K562 (cell line): ENCODE data around the gene DNAJC12. TPM values are rescaled to one million over a fixed set of nuclear protein-coding genes. Genes with fewer than 3 reads are reported as not detected.
A peak's percentile ranks its signal among the peaks of the same experiment; 100 is the strongest.

Source experiments
- ATAC-seq: fragments of 200-7000 bp; cut with Tn5 transposase; 3 replicates; pipeline ENCODE4 v1.9.1; 2020; ENCODE audit warnings: moderate library complexity
- BruUV-seq: library from RNA; stranded (reverse); fragments of 400-500 nt; replicated peaks from 2 replicates; lab custom pipeline; 2021; lab: Mats Ljungman, UMichigan
- CTCF ChIA-PET: fragments of 300-600 bp; formaldehyde crosslinking; extraction: SDS; loops from one replicate; lab custom pipeline; 2021; ENCODE audit warnings: low intra/inter-chr PET ratio; lab: Yijun Ruan, JAX
- POLR2A ChIA-PET: fragments of 300-600, 350-650 bp; sonication (Branson Sonifier 250); formaldehyde crosslinking; extraction: SDS; loops from one replicate; lab custom pipeline; 2021; ENCODE audit warnings: antibody characterized with exemption, inconsistent platforms; lab: Yijun Ruan, JAX
- DNase-seq, 4 experiments: peaks; one replicate each; pipeline versions ENCODE4 v3.0.0 to v3.0.0-alpha.2; 2011 to 2018; ENCODE audit warnings: low spot score in 3 of 4, mixed read lengths in 3 of 4; ENCODE audit errors: extremely low read depth in 1 of 4
- FAIRE-seq: peaks from 2 replicates; lab custom pipeline; 2011; peaks lifted over from hg19 to GRCh38; lab: Jason Lieb, UNC
- H2AFZ ChIP-seq: 2 replicates; pipeline ENCODE4 v1.6.0; 2011; ENCODE audit warnings: low read depth, low read length, control low read depth, inconsistent platforms
- H3K27ac ChIP-seq: fragments of 200-600 bp; 3 replicates; pipeline ENCODE4 v1.8.0; 2011; ENCODE audit warnings: low read depth, mild to moderate bottlenecking, control low read depth, inconsistent platforms, low read length, moderate library complexity, mixed read lengths; ENCODE audit errors: extremely low read depth
- H3K27me3 ChIP-seq, 2 experiments: fragments of 300-600 bp in 1 of 2; 2 replicates in 1 of 2; 3 replicates in 1 of 2; pipeline versions ENCODE4 v1.6.0 to v1.8.0; 2011; ENCODE audit warnings: inconsistent platforms in 2 of 2, low read length in 2 of 2, mild to moderate bottlenecking in 1 of 2, mixed read lengths in 1 of 2, moderate library complexity in 1 of 2; ENCODE audit not compliant: control insufficient read depth in 2 of 2, insufficient read depth in 2 of 2
- H3K36me3 ChIP-seq: fragments of 300-600 bp; 3 replicates; pipeline ENCODE4 v1.8.0; 2011; ENCODE audit warnings: mild to moderate bottlenecking, low read length, inconsistent platforms; ENCODE audit not compliant: control insufficient read depth, insufficient read depth
- H3K4me1 ChIP-seq, 2 experiments: fragments of 200-600 bp in 1 of 2; replicated peaks in 1 of 2; 2 replicates in 1 of 2; 3 replicates in 1 of 2; pipeline versions ENCODE4 v1.5.1 to v1.8.0; 2011; ENCODE audit warnings: inconsistent platforms in 2 of 2, low read length in 2 of 2, mild to moderate bottlenecking in 1 of 2, mixed read lengths in 1 of 2, moderate library complexity in 1 of 2; ENCODE audit not compliant: control insufficient read depth in 2 of 2, insufficient read depth in 2 of 2
- H3K4me2 ChIP-seq: 2 replicates; pipeline ENCODE4 v1.6.1; 2011; ENCODE audit warnings: low read length, control low read depth, inconsistent platforms, mixed read lengths; ENCODE audit not compliant: insufficient read depth
- H3K4me3 ChIP-seq: fragments of 200-600 bp; sonication (generic), shearing (Covaris generic); 2 replicates; pipeline ENCODE4 v1.5.1; 2016; ENCODE audit warnings: control low read depth, inconsistent platforms
- H3K79me2 ChIP-seq: fragments of 200-600 bp; 3 replicates; pipeline ENCODE4 v1.8.0; 2011; ENCODE audit warnings: low read length, inconsistent platforms; ENCODE audit not compliant: control insufficient read depth, insufficient read depth
- H3K9ac ChIP-seq, 2 experiments: 2 replicates each; pipeline versions ENCODE4 v1.6.0 to v1.6.1; 2011; ENCODE audit warnings: low read depth in 2 of 2, low read length in 2 of 2, control low read depth in 1 of 2, inconsistent platforms in 1 of 2, mild to moderate bottlenecking in 1 of 2, mixed read lengths in 1 of 2; ENCODE audit not compliant: insufficient read depth in 1 of 2
- H3K9me1 ChIP-seq: one replicate; pipeline ENCODE4 v1.6.0; 2011; ENCODE audit warnings: inconsistent platforms, mild to moderate bottlenecking, low read length, moderate library complexity; ENCODE audit not compliant: control insufficient read depth, insufficient read depth
- H3K9me3 ChIP-seq: replicated peaks from 2 replicates; pipeline ENCODE4 v1.5.1; 2011; ENCODE audit warnings: low read depth, low read length, inconsistent platforms; ENCODE audit not compliant: control insufficient read depth, insufficient read depth
- H4K20me1 ChIP-seq: replicated peaks from 2 replicates; pipeline ENCODE4 v1.6.1; 2011; ENCODE audit warnings: low read length, inconsistent platforms, mixed read lengths; ENCODE audit not compliant: control insufficient read depth, insufficient read depth
- ATF7 ChIP-seq: fragments of 450-650 bp; IDR thresholded peaks from 2 replicates; pipeline ENCODE4 v1.7.1; 2014; ENCODE audit warnings: mild to moderate bottlenecking, moderate library complexity
- ESRRA ChIP-seq: fragments of 450-650 bp; IDR thresholded peaks from 2 replicates; pipeline ENCODE4 v1.6.1; 2014; ENCODE audit warnings: low read depth, mild to moderate bottlenecking, moderate library complexity, borderline replicate concordance
- KDM2B ChIP-seq: fragments of 250-450 bp; sonication (Bioruptor Pico); IDR thresholded peaks from 2 replicates; pipeline ENCODE4 v1.8.0; 2021; ENCODE audit warnings: mild to moderate bottlenecking, moderate library complexity
- KDM4B ChIP-seq, 2 experiments: fragments of 450-650 bp in 1 of 2; sonication (generic) in 1 of 2; IDR thresholded peaks; 2 replicates each; pipeline ENCODE4 v1.6.1; 2016 to 2017; ENCODE audit warnings: borderline replicate concordance in 2 of 2, antibody characterized with exemption in 1 of 2, low read depth in 1 of 2, mild to moderate bottlenecking in 1 of 2
- L3MBTL2 ChIP-seq: fragments of 450-650 bp; IDR thresholded peaks from 2 replicates; pipeline ENCODE4 v1.6.1; 2016; ENCODE audit warnings: mild to moderate bottlenecking, moderate library complexity
- MCM2 ChIP-seq: fragments of 450-650 bp; IDR thresholded peaks from 2 replicates; pipeline ENCODE4 v1.6.1; 2017; ENCODE audit warnings: low read depth, mild to moderate bottlenecking
- MCM3 ChIP-seq: fragments of 450-650 bp; IDR thresholded peaks from 2 replicates; pipeline ENCODE4 v1.6.1; 2016
- SMARCE1 ChIP-seq: fragments of 450-650 bp; IDR thresholded peaks from 2 replicates; pipeline ENCODE4 v1.7.1; 2016; ENCODE audit warnings: mild to moderate bottlenecking
- ZNF12 ChIP-seq: sonication (generic); formaldehyde crosslinking; IDR thresholded peaks from 2 replicates; pipeline ENCODE4 v1.4.0; 2020; ENCODE audit warnings: mild to moderate bottlenecking, missing genetic modification reagents
- ZNF584 ChIP-seq: fragments of 200-800 bp; sonication (Bioruptor generic); IDR thresholded peaks from 2 replicates; pipeline ENCODE4 v1.6.1; 2016; ENCODE audit warnings: low read depth, mild to moderate bottlenecking, missing genetic modification characterization, missing compliant biosample characterization
- WGBS: fragments of 100-300 bp; shearing (Covaris generic); methylation state at CpG from one replicate; pipeline ENCODE4 v1.1.6; 2016; ENCODE audit warnings: low coverage, mixed read lengths; ENCODE audit not compliant: insufficient coverage; ENCODE audit errors: missing lambda C conversion rate; 5-methylcytosine and 5-hydroxymethylcytosine counted together
- in situ Hi-C: fragments of 300-500 bp; cut with MboI; formaldehyde crosslinking; loops from 4 replicates; pipeline ENCODE4 v1.15.0; 2018; ENCODE audit warnings: inconsistent platforms, mixed read lengths
- intact Hi-C: fragments of 100-400 bp; cut with micrococcal nuclease; formaldehyde crosslinking; loops from 2 replicates; pipeline ENCODE4 v1.14.2; 2022
- polyA plus RNA-seq, 8 experiments: library from polyadenylated mRNA; depleted of rRNA in 4 of 8; stranded (reverse) in 5 of 8; unstranded in 3 of 8; fragments of >200 nt; fragmentation: Nextera tagmentation in 2 of 8; fragmentation: Illumina TruSeq in 1 of 8; extraction: Ambion mirVana in 2 of 8; extraction: Trizol in 1 of 8; gene quantifications; 2 replicates each; pipeline versions ENCODE4 v1.2.1 to v1.2.3, GENCODE V29; 2011 to 2014; ENCODE audit warnings: inconsistent platforms in 1 of 8, missing spikeins in 1 of 8
- total RNA-seq, 7 experiments: library from RNA; depleted of rRNA in 6 of 7; stranded (reverse); fragments of >200 nt in 6 of 7; fragmentation: Illumina TruSeq in 2 of 7; extraction: Trizol in 2 of 7; gene quantifications; 2 replicates each; pipeline versions ENCODE4 v1.2.1 to v1.2.3, GENCODE V29; 2011 to 2021; ENCODE audit warnings: low replicate concordance in 1 of 7
- TF ChIP-seq, protein P1 (sequence below): fragments of 450-650 bp; formaldehyde crosslinking; IDR thresholded peaks from 2 replicates; pipeline ENCODE4 v1.4.0; 2020; ENCODE audit warnings: mild to moderate bottlenecking, mixed read lengths
- TF ChIP-seq, protein P2 (sequence below): fragments of 250-450 bp; sonication (Bioruptor Pico); IDR thresholded peaks from 2 replicates; pipeline ENCODE4 v1.4.0; 2020; ENCODE audit warnings: mild to moderate bottlenecking, moderate library complexity

The DNAJC12 gene
- total and polyA plus RNA-seq, 9 of the 15 experiments (the other 6 are each of a cell fraction or from before 2014, with no cell fraction given): 7.4 to 95.9 (median 68.5) TPM

DNA sequence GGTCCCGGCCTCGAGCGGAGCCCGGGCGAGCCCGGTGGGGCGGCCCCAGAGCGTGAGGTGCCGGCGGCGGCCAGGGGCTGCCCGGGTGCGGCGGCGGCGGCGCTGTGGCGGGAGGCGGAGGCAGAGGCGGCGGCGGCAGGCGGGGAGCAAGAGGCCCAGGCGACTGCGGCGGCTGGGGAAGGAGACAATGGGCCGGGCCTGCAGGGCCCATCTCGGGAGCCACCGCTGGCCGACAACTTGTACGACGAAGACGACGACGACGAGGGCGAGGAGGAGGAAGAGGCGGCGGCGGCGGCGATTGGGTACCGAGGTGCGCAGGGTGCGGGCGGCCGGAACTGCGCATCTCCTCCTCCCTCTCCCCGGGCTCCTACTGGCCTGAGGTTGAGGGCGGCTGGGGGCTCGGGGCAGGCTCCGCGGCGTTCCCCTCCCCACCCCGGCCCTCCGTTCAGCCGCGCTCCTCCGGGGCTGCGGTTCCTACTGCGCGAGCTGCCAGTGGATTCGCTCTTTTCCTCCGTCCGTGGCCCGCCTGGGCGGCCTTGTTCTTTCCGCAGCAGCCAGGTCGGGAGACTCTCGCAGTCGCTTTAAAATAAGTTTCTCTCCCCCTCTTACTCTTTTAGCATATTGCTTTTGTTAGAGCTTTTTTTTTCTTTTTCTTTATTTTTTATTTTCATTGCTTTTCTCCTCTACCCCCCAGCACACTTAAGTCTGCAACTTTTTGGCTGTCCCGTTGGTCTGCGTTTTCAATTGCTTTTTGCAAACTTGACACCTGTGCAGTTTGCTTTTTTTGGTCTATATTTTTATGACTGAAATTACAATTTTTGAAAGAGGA is 47.1 kb upstream of the DNAJC12 start (continued):
- peak; percentile 90 for TF ChIP-seq ZNF12 (CRISPR knock-in tag)
- peak; percentile 13; the same call in 1 of the 2 replicates for TF ChIP-seq ATF7
- TF ChIP-seq, all 486 proteins: peak for 92

DNA sequence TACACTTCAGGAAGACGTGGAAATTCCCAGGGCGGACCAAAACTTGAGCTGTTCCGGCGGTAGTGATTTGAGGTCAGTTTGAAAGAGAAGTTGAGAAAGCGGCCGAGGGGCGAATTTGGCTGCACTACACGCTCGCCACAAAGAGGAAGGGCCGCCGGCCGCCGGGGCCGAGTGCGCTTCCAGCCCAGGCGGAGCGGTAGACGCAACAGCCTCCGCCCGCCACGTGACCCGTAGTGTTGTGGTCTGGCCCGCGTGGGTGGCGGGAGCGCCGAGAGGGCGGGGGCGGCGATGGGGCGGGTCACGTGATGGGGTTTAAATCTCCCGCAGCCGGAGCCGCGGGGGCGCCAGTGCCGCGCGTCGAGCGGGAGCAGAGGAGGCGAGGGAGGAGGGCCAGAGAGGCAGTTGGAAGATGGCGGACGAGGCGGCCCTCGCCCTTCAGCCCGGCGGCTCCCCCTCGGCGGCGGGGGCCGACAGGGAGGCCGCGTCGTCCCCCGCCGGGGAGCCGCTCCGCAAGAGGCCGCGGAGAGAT is 46.4 kb upstream of the DNAJC12 start, which contains the start of gene SIRT1:
Gene SIRT1, plus strand, starts transcription at position 344 of the 529 bp plus-strand sequence. Its CDS starts 66 bp downstream, at position 410.
- peaks cover 26% of the 10 kb centered on the region for H3K36me3 ChIP-seq
- ATAC-seq (peak; percentile 91), FAIRE-seq (peak; percentile 6), DNase-seq (peak; percentile 97 to 99 (median 98))
- H3K4me2 ChIP-seq: peak within 1 kb of the TSS; percentile 93
- H3K79me2 ChIP-seq: peaks cover 46% of the 10 kb centered on the region
- CTCF ChIA-PET: no interaction called here
- H3K9ac ChIP-seq: peak within 1 kb of the TSS; percentile 79 to 95
- peak within 1 kb of the TSS; percentile 98 for H2AFZ ChIP-seq
- no peaks in the 10 kb centered on the region for H3K27me3 ChIP-seq
- H3K27ac ChIP-seq: peak within 1 kb of the TSS; percentile 92
- POLR2A ChIA-PET: interaction anchor here (0.7 to 2.1 kb wide), 10 partner anchors 9 to 1063 kb away, joined by 3 to 10 read pairs (median 4); partner anchors contain the start of genes HNRNPH3 and PBLD
- H3K4me1 ChIP-seq: peaks cover 9 to 16% of the 10 kb centered on the region in 2 experiments; a peak in 4 of 5 replicates
- WGBS: 0% methylated on average over 31 of the region's 62 CpGs
- in situ Hi-C loops (no loop called here), intact Hi-C loops (loop anchor here (10.0 kb wide), 1 partner anchor 190 kb away; the partner anchor contains the start of gene HERC4)
- no TSS peak for BruUV-seq
- H3K9me1 ChIP-seq: no peaks in the 10 kb centered on the region
- H3K9me3 ChIP-seq: no peaks in the 10 kb centered on the region
- H3K4me3 ChIP-seq: peak within 1 kb of the TSS; percentile 72
- H4K20me1 ChIP-seq: no peaks in the 10 kb centered on the region
- peak in 1 of 2 experiments; percentile 55; a peak in 2 of 4 replicates for TF ChIP-seq KDM4B (IDR thresholded peaks at IDR 0.05; ENCODE audit: borderline replicate concordance in 2 of 2, low read depth in 1 of 2)
- TF ChIP-seq SMARCE1: 0 out of 2 replicates have a peak, but pooled peaks have one; percentile 52
- no peak for TF ChIP-seq MCM3
- TF ChIP-seq, protein P1, sequence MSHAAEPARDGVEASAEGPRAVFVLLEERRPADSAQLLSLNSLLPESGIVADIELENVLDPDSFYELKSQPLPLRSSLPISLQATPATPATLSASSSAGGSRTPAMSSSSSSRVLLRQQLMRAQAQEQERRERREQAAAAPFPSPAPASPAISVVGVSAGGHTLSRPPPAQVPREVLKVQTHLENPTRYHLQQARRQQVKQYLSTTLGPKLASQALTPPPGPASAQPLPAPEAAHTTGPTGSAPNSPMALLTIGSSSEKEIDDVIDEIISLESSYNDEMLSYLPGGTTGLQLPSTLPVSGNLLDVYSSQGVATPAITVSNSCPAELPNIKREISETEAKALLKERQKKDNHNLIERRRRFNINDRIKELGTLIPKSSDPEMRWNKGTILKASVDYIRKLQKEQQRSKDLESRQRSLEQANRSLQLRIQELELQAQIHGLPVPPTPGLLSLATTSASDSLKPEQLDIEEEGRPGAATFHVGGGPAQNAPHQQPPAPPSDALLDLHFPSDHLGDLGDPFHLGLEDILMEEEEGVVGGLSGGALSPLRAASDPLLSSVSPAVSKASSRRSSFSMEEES: peak; percentile 100
- peak; percentile 86 for TF ChIP-seq L3MBTL2
- TF ChIP-seq MCM2: no peak
- TF ChIP-seq KDM2B (CRISPR knock-in tag): peak; percentile 57; the same call in 1 of the 2 replicates
- peak; percentile 90; the same call in 1 of the 2 replicates for TF ChIP-seq ESRRA
- TF ChIP-seq, protein P2, sequence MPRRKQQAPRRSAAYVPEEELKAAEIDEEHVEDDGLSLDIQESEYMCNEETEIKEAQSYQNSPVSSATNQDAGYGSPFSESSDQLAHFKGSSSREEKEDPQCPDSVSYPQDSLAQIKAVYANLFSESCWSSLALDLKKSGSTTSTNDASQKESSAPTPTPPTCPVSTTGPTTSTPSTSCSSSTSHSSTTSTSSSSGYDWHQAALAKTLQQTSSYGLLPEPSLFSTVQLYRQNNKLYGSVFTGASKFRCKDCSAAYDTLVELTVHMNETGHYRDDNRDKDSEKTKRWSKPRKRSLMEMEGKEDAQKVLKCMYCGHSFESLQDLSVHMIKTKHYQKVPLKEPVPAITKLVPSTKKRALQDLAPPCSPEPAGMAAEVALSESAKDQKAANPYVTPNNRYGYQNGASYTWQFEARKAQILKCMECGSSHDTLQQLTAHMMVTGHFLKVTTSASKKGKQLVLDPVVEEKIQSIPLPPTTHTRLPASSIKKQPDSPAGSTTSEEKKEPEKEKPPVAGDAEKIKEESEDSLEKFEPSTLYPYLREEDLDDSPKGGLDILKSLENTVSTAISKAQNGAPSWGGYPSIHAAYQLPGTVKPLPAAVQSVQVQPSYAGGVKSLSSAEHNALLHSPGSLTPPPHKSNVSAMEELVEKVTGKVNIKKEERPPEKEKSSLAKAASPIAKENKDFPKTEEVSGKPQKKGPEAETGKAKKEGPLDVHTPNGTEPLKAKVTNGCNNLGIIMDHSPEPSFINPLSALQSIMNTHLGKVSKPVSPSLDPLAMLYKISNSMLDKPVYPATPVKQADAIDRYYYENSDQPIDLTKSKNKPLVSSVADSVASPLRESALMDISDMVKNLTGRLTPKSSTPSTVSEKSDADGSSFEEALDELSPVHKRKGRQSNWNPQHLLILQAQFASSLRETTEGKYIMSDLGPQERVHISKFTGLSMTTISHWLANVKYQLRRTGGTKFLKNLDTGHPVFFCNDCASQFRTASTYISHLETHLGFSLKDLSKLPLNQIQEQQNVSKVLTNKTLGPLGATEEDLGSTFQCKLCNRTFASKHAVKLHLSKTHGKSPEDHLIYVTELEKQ (CRISPR knock-in tag): no peak
- no peak; the same call in 1 of the 2 replicates for TF ChIP-seq ZNF584 (CRISPR knock-in tag)
